Activated gamma-delta T cell treated with Interleukin-2 at 50 U/mL for 16 hours (primary cell): ENCODE data around the gene EGFLAM.

Source experiments
- DNase-seq: peaks from one replicate; pipeline ENCODE4 v3.0.0-alpha.2; 2020

Gene EGFLAM

GRCh38 chr5:38267372-38267771 is 9.0 kb downstream of the EGFLAM start:
- DNase-seq, result no peak

DNA sequence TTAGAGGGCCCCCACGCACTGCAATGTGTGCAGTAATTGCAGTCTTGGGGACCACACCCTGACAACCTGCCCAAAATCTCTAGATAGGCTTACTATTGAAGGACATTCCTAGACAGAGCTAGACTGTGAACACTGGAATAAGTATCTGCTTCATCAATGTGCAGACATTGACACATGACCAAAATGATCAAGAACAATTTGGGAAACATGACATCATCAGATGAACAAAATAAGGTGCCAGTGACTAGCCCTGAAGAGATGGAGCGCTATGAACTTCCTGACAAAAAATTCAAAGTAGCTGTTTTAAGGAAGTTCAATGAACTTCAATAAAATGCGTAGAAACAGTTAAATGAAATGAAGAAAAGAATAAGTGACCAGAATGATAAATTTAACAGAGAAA is 15.3 kb downstream of the EGFLAM start:
- no peak for DNase-seq

DNA sequence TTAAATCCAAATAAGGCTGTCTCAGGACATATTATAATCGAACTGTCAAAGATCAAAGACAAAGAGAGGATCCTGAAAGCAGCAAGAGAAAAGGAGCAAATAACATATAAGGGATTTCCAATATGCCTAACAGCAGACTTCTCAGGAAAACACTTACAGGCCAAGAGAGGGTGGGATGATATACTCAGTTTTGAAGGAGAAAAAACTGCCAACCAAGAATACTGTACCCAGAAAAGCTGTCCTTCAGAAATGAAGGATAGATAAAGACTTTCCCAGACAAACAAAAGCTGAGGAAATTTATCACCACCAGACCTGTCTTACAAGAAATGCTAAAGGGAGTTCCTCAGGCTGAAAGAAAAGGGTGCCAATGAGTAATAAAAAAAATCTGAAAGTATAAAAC is 16.0 kb downstream of the EGFLAM start:
- no peak for DNase-seq

GRCh38 chr5:38284384-38284783 is 26.0 kb downstream of the EGFLAM start:
- no peak for DNase-seq

GRCh38 chr5:38285226-38285625 is 26.9 kb downstream of the EGFLAM start:
- no peak for DNase-seq

GRCh38 chr5:38286002-38286401 is 27.6 kb downstream of the EGFLAM start:
- DNase-seq, result no peak

DNA sequence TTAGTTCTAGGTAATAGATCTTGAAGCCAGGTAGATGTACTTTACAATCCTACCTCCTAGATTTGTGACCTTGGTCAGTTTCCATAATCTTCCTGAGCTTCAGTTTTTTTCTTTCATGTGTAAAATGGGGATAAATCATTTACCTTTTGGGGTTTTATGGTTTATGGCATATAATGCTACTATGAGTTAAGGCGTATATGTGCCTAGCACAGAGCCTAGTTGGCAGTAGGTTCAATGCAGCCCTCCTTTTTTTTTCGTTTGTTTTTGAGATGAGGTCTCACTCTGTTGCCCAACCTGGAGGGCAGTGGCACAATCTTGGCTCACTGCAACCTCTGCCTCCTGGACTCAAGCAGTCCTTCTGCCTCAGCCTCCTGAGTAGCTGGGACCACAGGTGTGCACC is 28.8 kb downstream of the EGFLAM start:
- no peak for DNase-seq

GRCh38 chr5:38289457-38289856 is 31.1 kb downstream of the EGFLAM start:
- DNase-seq, result no peak

DNA sequence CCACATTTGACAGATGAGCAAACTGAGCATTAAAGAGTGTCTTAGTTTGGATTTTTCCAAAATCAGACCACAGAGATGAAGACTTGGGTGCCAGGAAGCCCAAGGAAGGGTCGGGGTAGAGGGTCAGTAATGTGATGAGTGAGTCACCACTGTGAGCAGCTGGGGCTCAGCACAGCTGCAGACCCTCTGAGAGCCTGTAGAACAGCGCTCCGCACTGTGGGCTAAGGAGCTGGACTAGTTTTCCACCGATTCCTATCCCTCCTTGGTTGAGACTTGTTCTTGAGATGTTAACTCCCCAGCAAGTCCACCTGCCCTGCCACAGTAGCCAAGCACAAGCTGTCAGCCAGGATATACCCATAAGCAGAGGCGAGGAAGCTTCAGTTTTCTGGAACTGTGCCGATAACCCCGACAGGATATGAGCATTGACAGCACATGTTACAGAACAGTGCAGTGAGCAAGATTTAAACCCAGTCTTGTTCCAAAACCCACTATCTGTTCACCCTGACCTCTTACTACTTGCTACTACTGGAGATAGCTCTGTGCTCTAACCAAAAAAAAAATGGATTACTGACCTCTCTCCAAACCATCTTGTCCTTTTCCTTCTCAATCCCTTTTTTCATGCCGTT is 31.8 kb downstream of the EGFLAM start:
- DNase-seq, result no peak

- DNase-seq, result no peak
These were observed 33.0 kb downstream of the EGFLAM start for GRCh38 chr5:38291355-38291754.

GRCh38 chr5:38292228-38292627 is 33.9 kb downstream of the EGFLAM start:
- no peak for DNase-seq

GRCh38 chr5:38295751-38296150 is 37.4 kb downstream of the EGFLAM start:
- no peak for DNase-seq

DNA sequence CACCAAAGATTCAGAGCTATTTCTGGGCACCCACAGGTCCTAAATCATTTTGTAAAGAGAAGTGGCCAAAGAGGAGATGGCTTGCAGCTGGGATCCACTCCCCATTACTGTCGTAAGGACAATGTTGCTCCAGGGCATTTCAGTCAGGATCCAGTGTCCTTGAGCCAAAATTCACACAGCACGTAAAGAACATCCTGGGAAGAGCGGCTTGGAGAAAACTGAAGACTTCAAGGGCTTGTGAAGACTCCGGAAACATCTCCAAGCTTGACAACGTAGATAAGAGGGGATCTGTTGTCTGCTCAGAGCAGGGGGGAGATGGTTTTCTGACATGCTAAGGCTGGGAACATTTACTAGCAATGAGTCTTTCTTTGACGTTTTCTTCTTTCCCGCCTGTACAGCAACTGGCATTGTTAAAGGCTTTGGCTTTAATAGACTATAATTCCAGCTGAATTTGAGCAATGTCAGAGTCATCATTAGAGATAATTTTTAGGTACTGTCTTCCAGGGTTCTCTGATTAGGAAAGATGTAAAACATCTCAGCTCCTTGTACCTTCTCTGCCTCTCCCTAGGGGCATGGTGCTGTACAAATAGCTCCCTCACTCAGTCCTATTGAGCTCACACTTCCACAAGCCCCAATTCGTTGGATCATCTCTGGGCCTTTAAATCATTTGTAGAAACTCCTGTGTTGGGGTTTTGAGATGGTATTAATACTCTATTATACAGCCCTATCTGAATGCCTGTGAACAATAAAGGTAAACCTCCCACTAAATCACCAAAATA is 39.7 kb downstream of the EGFLAM start:
- DNase-seq, result no peak

DNA sequence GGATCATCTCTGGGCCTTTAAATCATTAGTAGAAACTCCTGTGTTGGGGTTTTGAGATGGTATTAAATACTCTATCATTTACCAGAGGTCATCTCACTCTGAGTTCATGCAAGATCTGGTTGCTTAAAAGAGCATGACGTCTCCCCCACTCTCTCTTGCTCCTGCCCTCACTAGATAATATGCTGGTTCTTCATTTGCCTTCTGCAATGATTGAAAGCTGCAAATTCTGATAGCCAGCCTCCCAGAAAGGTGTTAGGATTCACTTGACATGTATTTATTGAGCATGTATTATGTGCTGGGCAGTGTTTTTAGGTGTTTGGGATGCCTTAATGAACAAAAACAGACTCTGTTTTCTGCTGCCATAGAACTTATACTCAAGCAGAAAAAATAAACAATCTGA is 41.2 kb downstream of the EGFLAM start:
- no peak for DNase-seq

DNA sequence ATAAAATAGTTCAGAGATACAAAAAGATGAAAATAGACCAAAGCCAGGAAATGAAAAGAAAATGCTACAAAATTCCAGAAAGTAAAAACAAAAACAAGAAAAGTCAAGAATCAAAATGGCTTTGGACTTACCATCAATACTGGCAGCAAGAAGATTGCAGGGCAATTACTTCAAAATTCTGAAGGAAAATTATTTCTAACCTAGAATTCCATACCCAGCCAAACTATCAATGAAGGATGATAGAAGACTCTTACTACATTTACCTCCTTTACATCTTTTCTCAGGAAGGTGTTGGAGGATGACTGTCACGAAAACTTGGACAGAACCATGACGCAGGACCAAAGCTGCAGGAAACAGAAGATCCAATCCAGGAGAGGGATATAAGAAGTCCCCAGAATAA is 46.8 kb downstream of the EGFLAM start:
- DNase-seq, result no peak

DNA sequence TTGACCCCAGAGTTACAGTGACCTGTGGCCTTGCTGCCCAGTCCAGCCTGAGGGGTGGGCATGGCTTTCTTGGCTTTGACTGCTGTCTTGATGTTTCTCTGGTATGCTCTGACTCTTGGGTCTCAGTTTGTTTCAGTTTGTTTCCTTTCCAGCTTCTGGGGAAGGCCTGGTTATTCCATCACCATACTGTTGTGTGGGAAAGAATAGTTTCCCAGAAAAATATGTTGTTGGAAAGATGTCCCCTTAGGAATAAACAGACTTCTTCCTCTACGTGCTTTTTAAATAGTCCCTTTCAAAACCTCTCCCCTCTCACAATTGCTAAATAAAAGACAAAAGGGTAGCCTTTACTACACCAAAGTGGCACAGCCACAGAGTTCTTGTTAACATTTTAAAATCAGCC is 49.5 kb downstream of the EGFLAM start:
- DNase-seq, result no peak

GRCh38 chr5:38316544-38317224 is 58.3 kb downstream of the EGFLAM start:
- no peak for DNase-seq

DNA sequence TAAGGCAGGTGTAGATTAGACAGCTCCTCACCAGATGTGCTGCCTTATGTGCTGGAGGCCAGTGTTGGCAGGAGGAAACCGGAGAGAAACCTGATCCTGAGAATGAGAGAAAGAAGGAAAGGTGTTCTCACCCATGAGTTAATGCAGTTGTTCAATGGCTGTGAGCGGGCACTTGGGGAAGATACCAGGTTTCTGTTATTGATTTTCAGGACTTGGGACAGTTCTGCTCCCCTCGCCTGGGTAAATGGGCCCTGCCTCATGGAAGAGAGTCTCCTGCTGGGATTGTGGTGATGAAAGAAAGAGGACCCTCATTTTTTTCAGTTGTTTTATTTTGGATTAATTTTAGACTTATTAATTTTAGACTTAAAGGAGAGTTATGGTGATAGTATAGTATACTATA is 59.5 kb downstream of the EGFLAM start:
- DNase-seq, result no peak

- DNase-seq, result no peak
These were observed 61.1 kb downstream of the EGFLAM start for GRCh38 chr5:38319491-38319890.

DNA sequence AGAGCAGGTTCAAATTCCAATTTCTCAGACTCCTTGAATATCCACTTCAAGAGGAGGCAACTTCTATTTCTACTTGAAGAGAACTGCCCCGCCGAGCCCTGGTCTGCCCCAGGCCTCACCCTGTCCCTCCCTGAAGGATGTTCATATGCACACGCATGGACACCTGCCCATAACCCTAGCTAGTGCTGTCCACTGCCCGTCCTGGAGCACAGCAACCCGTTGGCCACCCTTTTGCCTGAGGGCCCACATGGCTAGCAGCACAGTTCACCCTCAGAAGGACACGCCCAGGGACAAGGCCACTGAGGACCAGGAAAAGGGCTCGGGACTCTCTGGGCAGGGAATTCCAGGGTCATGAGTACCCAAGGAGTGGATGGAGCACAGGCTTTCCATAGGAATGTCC is 63.6 kb downstream of the EGFLAM start:
- DNase-seq, result no peak

DNA sequence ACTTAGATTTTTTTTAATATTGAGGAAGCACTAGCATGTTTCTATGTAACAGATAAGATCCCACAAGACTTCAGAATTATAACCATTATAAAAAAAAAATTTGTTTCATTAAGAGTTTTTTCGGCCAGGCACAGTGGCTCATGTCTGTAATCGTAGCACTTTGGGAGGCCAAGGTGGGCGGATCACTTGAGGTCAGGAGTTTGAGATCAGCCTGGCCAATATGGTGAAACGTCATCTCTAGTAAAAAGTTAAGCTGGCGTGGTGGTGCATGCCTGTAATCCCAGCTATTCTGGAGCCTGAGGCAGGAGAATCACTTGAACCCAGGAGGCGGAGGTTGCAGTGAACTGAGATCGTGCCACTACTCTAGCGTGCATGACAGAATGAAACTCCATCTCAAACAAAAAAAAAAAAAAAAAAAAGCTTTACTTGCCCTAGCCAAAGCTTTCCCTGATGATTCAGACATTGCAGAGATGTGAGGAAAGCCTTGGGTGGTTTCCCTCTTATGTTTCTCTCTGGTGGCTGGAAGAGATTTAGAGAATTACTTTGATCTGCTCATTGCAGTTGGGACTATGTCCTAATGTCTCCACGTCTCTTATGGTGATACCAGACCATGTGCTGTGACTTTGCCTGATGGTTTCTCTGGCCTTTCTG is 65.4 kb downstream of the EGFLAM start:
- no peak for DNase-seq

DNA sequence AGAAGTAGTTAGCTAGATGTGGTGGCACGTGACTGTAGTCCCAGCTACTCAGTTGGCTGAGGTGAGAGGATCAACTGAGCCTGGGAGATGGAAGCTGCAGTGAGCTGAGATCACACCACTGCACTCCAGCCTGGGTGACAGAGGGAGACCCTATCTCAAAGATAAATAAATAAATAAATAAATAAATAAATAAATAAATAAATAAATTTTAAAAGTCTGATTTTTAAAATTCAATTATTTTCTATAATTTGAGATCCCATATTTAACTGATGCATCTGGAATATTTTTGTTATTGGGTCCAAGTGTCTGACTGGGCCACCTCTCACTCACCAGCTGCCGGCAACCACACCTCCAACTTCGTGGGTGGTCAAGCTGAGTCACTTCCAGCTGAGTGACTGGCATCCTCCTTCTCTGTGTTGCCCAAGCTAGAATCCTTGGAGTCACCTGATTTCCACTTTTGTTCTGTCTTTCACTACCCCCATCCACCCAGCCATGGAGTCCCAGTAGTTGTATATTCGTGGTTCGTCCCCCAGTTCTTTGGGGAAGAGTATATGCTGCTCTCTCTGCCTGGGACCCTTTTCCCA is 70.9 kb downstream of the EGFLAM start:
- DNase-seq, result no peak

- no peak for DNase-seq
These were observed 71.8 kb downstream of the EGFLAM start for GRCh38 chr5:38330207-38330606.
